ENCODE results near the gene DNMBP. TPM values are rescaled to one million over a fixed set of nuclear protein-coding genes. Genes with fewer than 3 reads are reported as not detected.
A peak's percentile ranks its signal among the peaks of the same experiment; 100 is the strongest.
"Not testable (repeated sequence)": the region's sequence is repeated elsewhere in the genome, so short reads cannot be mapped to it uniquely, and the experiment has no call there.

DNMBP gene
- total RNA-seq, 1 experiment from 2014 or later: 39.3 TPM

- BruUV-seq (replicated peaks): no TSS peak
- H3K9me3 ChIP-seq (ENCODE audit: control insufficient read depth, insufficient read depth, low read depth, low read length): no peaks in the 10 kb centered on the region; the same call in 1 of the 2 replicates
- no peak overlapping the region for H3K27ac ChIP-seq (ENCODE audit: low read length)
- ChIA-PET POLR2A (interaction anchor here (0.6 kb wide), 2 partner anchors 8 to 51 kb away, joined by 3 to 4 read pairs; no protein-coding TSS in a partner anchor), CTCF (interaction anchor here (0.6 to 0.8 kb wide), 2 partner anchors 45 to 187 kb away, joined by 3 read pairs; no protein-coding TSS in a partner anchor)
- TF ChIP-seq REST (IDR thresholded peaks at IDR 0.05; ENCODE audit: insufficient read depth in 1 of 2, low read depth in 2 of 2, low read length in 1 of 2) (no peak), POLR2AphosphoS5 (IDR thresholded peaks at IDR 0.05; ENCODE audit: low read depth, low read length) (no peak), SIN3A (IDR thresholded peaks at IDR 0.05; ENCODE audit: borderline replicate concordance, insufficient read depth, low read depth, low read length) (no peak), CTCF (IDR thresholded peaks at IDR 0.05) (no peak), TCF7L2 (IDR thresholded peaks at IDR 0.05; ENCODE audit: low read depth, low read length) (no peak)
- in situ Hi-C loops (cut with HindIII; ENCODE audit: low pct_unique_long_range_greater_than_20kb, low sequenced_read_pairs) (no loop called here), intact Hi-C loops (cut with micrococcal nuclease; ENCODE audit: unreplicated experiment) (no loop called here)
- no peak overlapping the region for H3K4me3 ChIP-seq (ENCODE audit: low read depth in 2 of 2, low read length in 2 of 2)
- H3K27me3 ChIP-seq (ENCODE audit: control insufficient read depth, insufficient read depth, low read length): no peaks in the 10 kb centered on the region
- H3K36me3 ChIP-seq (ENCODE audit: control insufficient read depth, insufficient read depth, low read length): peaks cover 8% of the 10 kb centered on the region
- no peaks in the 10 kb centered on the region for H3K4me1 ChIP-seq (ENCODE audit: control insufficient read depth, insufficient read depth, low read length)
- DNase-seq (ENCODE audit: low read depth, low spot score) (no peak), ATAC-seq (no peak)
Observed at GRCh38 chr10:99952799-99953198, 56.9 kb downstream of the DNMBP start.

GRCh38 chr10:99946051-99946450 lies 63.7 kb downstream of the DNMBP start:
- H3K27ac ChIP-seq (ENCODE audit: low read length): not testable (repeated sequence)

GRCh38 chr10:99945263-99945662 lies 64.5 kb downstream of the DNMBP start:
- POLR2A ChIA-PET: interaction anchor here (0.6 kb wide), 1 partner anchor 8 kb away, joined by 3 read pairs; no protein-coding TSS in a partner anchor
- no peaks in the 10 kb centered on the region for H3K27me3 ChIP-seq (ENCODE audit: control insufficient read depth, insufficient read depth, low read length)
- intact Hi-C loops (cut with micrococcal nuclease; ENCODE audit: unreplicated experiment) (no loop called here), in situ Hi-C loops (cut with HindIII; ENCODE audit: low pct_unique_long_range_greater_than_20kb, low sequenced_read_pairs) (no loop called here)
- ATAC-seq (peak; percentile 49; the same call in 1 of the 2 replicates), DNase-seq (ENCODE audit: low read depth, low spot score) (no peak)
- TF ChIP-seq POLR2AphosphoS5 (IDR thresholded peaks at IDR 0.05; ENCODE audit: low read depth, low read length) (no peak), SIN3A (IDR thresholded peaks at IDR 0.05; ENCODE audit: borderline replicate concordance, insufficient read depth, low read depth, low read length) (no peak), REST (IDR thresholded peaks at IDR 0.05; ENCODE audit: insufficient read depth in 1 of 2, low read depth in 2 of 2, low read length in 1 of 2) (no peak), TCF7L2 (IDR thresholded peaks at IDR 0.05; ENCODE audit: low read depth, low read length) (no peak)
- no TSS peak for BruUV-seq (replicated peaks)
- CTCF ChIA-PET: no interaction called here
- no peaks in the 10 kb centered on the region; the same call in 1 of the 2 replicates for H3K4me1 ChIP-seq (ENCODE audit: control insufficient read depth, insufficient read depth, low read length)
- no peaks in the 10 kb centered on the region; the same call in 1 of the 2 replicates for H3K36me3 ChIP-seq (ENCODE audit: control insufficient read depth, insufficient read depth, low read length)
- H3K4me3 ChIP-seq (ENCODE audit: low read depth in 2 of 2, low read length in 2 of 2): no peak overlapping the region
- no peaks in the 10 kb centered on the region for H3K9me3 ChIP-seq (ENCODE audit: control insufficient read depth, insufficient read depth, low read depth, low read length)
- H3K27ac ChIP-seq (ENCODE audit: low read length): peak overlapping the region; percentile 25; the same call in 1 of the 2 replicates

More at GRCh38 chr10:99946051-99946450, 63.7 kb downstream of the DNMBP start:
- H3K9me3 ChIP-seq (ENCODE audit: control insufficient read depth, insufficient read depth, low read depth, low read length); DNase-seq (ENCODE audit: low read depth, low spot score); ATAC-seq; H3K27me3 ChIP-seq (ENCODE audit: control insufficient read depth, insufficient read depth, low read length); BruUV-seq (replicated peaks); H3K4me1 ChIP-seq (ENCODE audit: control insufficient read depth, insufficient read depth, low read length); in situ Hi-C loops (cut with HindIII; ENCODE audit: low pct_unique_long_range_greater_than_20kb, low sequenced_read_pairs); intact Hi-C loops (cut with micrococcal nuclease; ENCODE audit: unreplicated experiment); H3K36me3 ChIP-seq (ENCODE audit: control insufficient read depth, insufficient read depth, low read length); CTCF ChIA-PET; H3K4me3 ChIP-seq (ENCODE audit: low read depth in 2 of 2, low read length in 2 of 2): not testable (repeated sequence)
- POLR2A ChIA-PET: interaction anchor here (0.6 kb wide), 1 partner anchor 17 kb away, joined by 4 read pairs; no protein-coding TSS in a partner anchor

Measured in Panc1 (cell line).